ENCODE data around the gene ASB6. TPM values are rescaled to one million over a fixed set of nuclear protein-coding genes. Genes with fewer than 3 reads are reported as not detected.
"Not testable (repeated sequence)": the region's sequence is repeated elsewhere in the genome, so short reads cannot be mapped to it uniquely, and the experiment has no call there.

Gene ASB6
- polyA plus RNA-seq, 1 experiment, result 23.2 TPM

GRCh38 chr9:129665814-129666520 lies 24.0 kb upstream of the ASB6 start:
- ChIA-PET CTCF (interaction anchor here (0.9 to 1.8 kb wide), 2 partner anchors 24 to 60 kb away, joined by 4 to 5 read pairs; partner anchors contain the start of gene ASB6), POLR2A (no interaction called here)
- no peak for TF ChIP-seq CTCF (IDR thresholded peaks at IDR 0.05; ENCODE audit: insufficient read depth, low read depth, low read length)
- Histone ChIP-seq H3K36me3 (ENCODE audit: control insufficient read depth, insufficient read depth, low read length) (peaks cover 4% of the 10 kb centered on the region), H3K27me3 (ENCODE audit: control insufficient read depth, insufficient read depth, low read length) (no peaks in the 10 kb centered on the region), H3K4me3 (ENCODE audit: low read depth, low read length) (peak overlapping the region; percentile 83)
- no peak for DNase-seq (ENCODE audit: low read depth)

- Histone ChIP-seq H3K36me3 (ENCODE audit: control insufficient read depth, insufficient read depth, low read length) (peaks cover 2% of the 10 kb centered on the region; the same call in 1 of the 2 replicates), H3K27me3 (ENCODE audit: control insufficient read depth, insufficient read depth, low read length) (no peaks in the 10 kb centered on the region), H3K4me3 (ENCODE audit: low read depth, low read length) (peak within 1 kb of the TSS; percentile 83)
- POLR2A ChIA-PET, result no interaction called here
- CTCF ChIA-PET, result interaction anchor here (1.8 kb wide), 1 partner anchor 23 kb away, joined by 5 read pairs; the partner anchor contains the start of gene ASB6
- no peak for TF ChIP-seq CTCF (IDR thresholded peaks at IDR 0.05; ENCODE audit: insufficient read depth, low read depth, low read length)
- DNase-seq (ENCODE audit: low read depth), result no peak
These were observed 23.4 kb upstream of the ASB6 start, which contains the start of gene PRRX2 for GRCh38 chr9:129665389-129665775. PRRX2 (plus strand) TSS chr9:129665647; CDS start chr9:129665868, 221 bp downstream.

- no peak for DNase-seq (ENCODE audit: low read depth)
- ChIA-PET POLR2A (no interaction called here), CTCF (no interaction called here)
- no peak for TF ChIP-seq CTCF (IDR thresholded peaks at IDR 0.05; ENCODE audit: insufficient read depth, low read depth, low read length)
- no peaks in the 10 kb centered on the region for H3K27me3 ChIP-seq (ENCODE audit: control insufficient read depth, insufficient read depth, low read length)
- H3K4me3 ChIP-seq (ENCODE audit: low read depth, low read length), result peak overlapping the region; percentile 83
- H3K36me3 ChIP-seq (ENCODE audit: control insufficient read depth, insufficient read depth, low read length), result peaks cover 2% of the 10 kb centered on the region; the same call in 1 of the 2 replicates
These were observed 22.9 kb upstream of the ASB6 start for GRCh38 chr9:129664746-129665388.

GRCh38 chr9:129662239-129662638 lies 20.3 kb upstream of the ASB6 start:
- H3K4me3 ChIP-seq (ENCODE audit: low read depth, low read length); POLR2A ChIA-PET: not testable (repeated sequence)

GRCh38 chr9:129661029-129661428 lies 19.1 kb upstream of the ASB6 start:
- no peak for TF ChIP-seq CTCF (IDR thresholded peaks at IDR 0.05; ENCODE audit: insufficient read depth, low read depth, low read length)
- DNase-seq (ENCODE audit: low read depth), result no peak
- Histone ChIP-seq H3K27me3 (ENCODE audit: control insufficient read depth, insufficient read depth, low read length) (no peaks in the 10 kb centered on the region), H3K4me3 (ENCODE audit: low read depth, low read length) (no peak overlapping the region), H3K36me3 (ENCODE audit: control insufficient read depth, insufficient read depth, low read length) (no peaks in the 10 kb centered on the region)
- POLR2A ChIA-PET, result interaction anchor here (0.6 kb wide), 1 partner anchor 77 kb away, joined by 4 read pairs; no protein-coding TSS in a partner anchor
- CTCF ChIA-PET, result interaction anchor here (2.9 kb wide), 1 partner anchor 9 kb away, joined by 9 read pairs; no protein-coding TSS in a partner anchor

More at GRCh38 chr9:129662239-129662638, 20.3 kb upstream of the ASB6 start:
- CTCF ChIA-PET, result interaction anchor here (1.6 to 2.9 kb wide), 2 partner anchors 10 to 20 kb away, joined by 6 to 9 read pairs; partner anchors contain the start of gene ASB6
- H3K27me3 ChIP-seq (ENCODE audit: control insufficient read depth, insufficient read depth, low read length); DNase-seq (ENCODE audit: low read depth); H3K36me3 ChIP-seq (ENCODE audit: control insufficient read depth, insufficient read depth, low read length): not testable (repeated sequence)
